HepG2 (cell line): Measurements from ENCODE around the gene SLC12A5. TPM values are rescaled to one million over a fixed set of nuclear protein-coding genes. Genes with fewer than 3 reads are reported as not detected.

Experiments
- ARNT2 ChIP-seq: sonication (generic); formaldehyde crosslinking; IDR thresholded peaks from 2 replicates; pipeline ENCODE4 v1.8.0; 2022; ENCODE audit warnings: mild to moderate bottlenecking, low read depth, missing genetic modification reagents, moderate library complexity
- ARNTL ChIP-seq: sonication (generic); formaldehyde crosslinking; IDR thresholded peaks from 2 replicates; pipeline ENCODE4 v1.4.0; 2020; ENCODE audit warnings: mild to moderate bottlenecking, missing genetic modification reagents
- KDM2A ChIP-seq: sonication (generic); formaldehyde crosslinking; IDR thresholded peaks from 2 replicates; pipeline ENCODE4 v1.4.0; 2020; ENCODE audit warnings: low read depth, missing genetic modification reagents, borderline replicate concordance
- MAFK ChIP-seq, 2 experiments: IDR thresholded peaks in 1 of 2; conservative IDR thresholded peaks in 1 of 2; 2 replicates each; pipeline ENCODE4 v1.6.1; 2011; ENCODE audit warnings: improper control_type of control experiment in 2 of 2, low read length in 2 of 2
- NFIB ChIP-seq: sonication (generic); formaldehyde crosslinking; IDR thresholded peaks from 2 replicates; pipeline ENCODE4 v1.9.0; 2021; ENCODE audit warnings: missing genetic modification reagents, mild to moderate bottlenecking, borderline replicate concordance
- TCF12 ChIP-seq, 2 experiments: fragments of 450-650 bp in 1 of 2; sonication (generic) in 1 of 2; formaldehyde crosslinking in 1 of 2; IDR thresholded peaks; 2 replicates each; pipeline versions ENCODE4 v1.6.1 to v1.8.0; 2017 to 2022; ENCODE audit warnings: antibody characterized with exemption in 1 of 2, mild to moderate bottlenecking in 1 of 2, missing genetic modification reagents in 1 of 2, moderate library complexity in 1 of 2
- TEF ChIP-seq: sonication (generic); formaldehyde crosslinking; IDR thresholded peaks from 2 replicates; pipeline ENCODE4 v1.5.0; 2020; ENCODE audit warnings: missing genetic modification reagents
- ZBTB40 ChIP-seq, 2 experiments: fragments of 450-650 bp in 1 of 2; sonication (generic) in 1 of 2; formaldehyde crosslinking in 1 of 2; IDR thresholded peaks; 2 replicates each; pipeline versions ENCODE4 v1.6.1 to v1.8.0; 2016 to 2022; ENCODE audit warnings: antibody characterized with exemption in 1 of 2, mild to moderate bottlenecking in 1 of 2, missing genetic modification reagents in 1 of 2
- ZNF12 ChIP-seq: sonication (generic); formaldehyde crosslinking; IDR thresholded peaks from 2 replicates; pipeline ENCODE4 v1.5.0; 2020; ENCODE audit warnings: missing genetic modification reagents
- ZNF230 ChIP-seq: sonication (generic); formaldehyde crosslinking; IDR thresholded peaks from 2 replicates; pipeline ENCODE4 v1.4.0; 2020; ENCODE audit warnings: mild to moderate bottlenecking, missing genetic modification reagents
- ZNF335 ChIP-seq: sonication (generic); formaldehyde crosslinking; IDR thresholded peaks from 2 replicates; pipeline ENCODE4 v1.4.0; 2020; ENCODE audit warnings: missing genetic modification reagents
- ZNF414 ChIP-seq: sonication (generic); formaldehyde crosslinking; IDR thresholded peaks from 2 replicates; pipeline ENCODE4 v1.5.0; 2020; ENCODE audit warnings: missing genetic modification reagents
- ZNF567 ChIP-seq: sonication (generic); formaldehyde crosslinking; IDR thresholded peaks from 2 replicates; pipeline ENCODE4 v1.8.1; 2023; ENCODE audit warnings: mild to moderate bottlenecking, missing genetic modification reagents, borderline replicate concordance
- ZNF619 ChIP-seq: sonication (generic); formaldehyde crosslinking; IDR thresholded peaks from 2 replicates; pipeline ENCODE4 v1.4.0; 2020; ENCODE audit warnings: mild to moderate bottlenecking, missing genetic modification reagents
- ZNF674 ChIP-seq: sonication (generic); formaldehyde crosslinking; IDR thresholded peaks from 2 replicates; pipeline ENCODE4 v1.5.0; 2020; ENCODE audit warnings: low read depth, mild to moderate bottlenecking, missing genetic modification reagents
- ZNF747 ChIP-seq: sonication (generic); formaldehyde crosslinking; IDR thresholded peaks from 2 replicates; pipeline ENCODE4 v1.8.1; 2023; ENCODE audit warnings: missing genetic modification reagents, mild to moderate bottlenecking, borderline replicate concordance
- ZNF777 ChIP-seq: sonication (generic); formaldehyde crosslinking; IDR thresholded peaks from 2 replicates; pipeline ENCODE4 v1.4.0; 2020; ENCODE audit warnings: missing genetic modification reagents
- polyA plus RNA-seq, 8 experiments: library from polyadenylated mRNA; depleted of rRNA in 3 of 8; stranded (reverse) in 7 of 8; unstranded in 1 of 8; fragments of >200 nt; fragmentation: Illumina TruSeq in 4 of 8; extraction: Trizol in 4 of 8; gene quantifications; 2 replicates each; pipeline versions ENCODE4 v1.2.1 to v1.2.3, GENCODE V29; 2011 to 2016; ENCODE audit warnings: low read depth in 4 of 8, missing spikeins in 1 of 8, mixed read lengths in 1 of 8; ENCODE audit not compliant: insufficient read depth in 1 of 8
- total RNA-seq, 5 experiments: library from RNA; depleted of rRNA; stranded (reverse); fragments of >200 nt; fragmentation: Illumina TruSeq; extraction: Trizol; gene quantifications; 2 replicates each; pipeline ENCODE4 v1.2.3, GENCODE V29; 2016; ENCODE audit warnings: low read depth in 1 of 5

The SLC12A5 gene
- total and polyA plus RNA-seq, 2 of the 13 experiments (the other 11 are each of a cell fraction or from before 2014, with no cell fraction given): 4.3 to 5.4 TPM

- TF ChIP-seq ZNF747 (CRISPR knock-in tag) (no peak), MAFK (conservative IDR thresholded peaks at IDR 0.05 in 1 of 2, IDR thresholded peaks at IDR 0.05 in 1 of 2; ENCODE audit: low read length in 2 of 2) (no peak), ZNF414 (CRISPR knock-in tag) (no peak), ZNF619 (no peak), ZNF12 (CRISPR knock-in tag) (0 out of 2 replicates have a peak, but pooled peaks have one; percentile 41), ARNT2 (CRISPR knock-in tag) (no peak), ZBTB40 (IDR thresholded peaks at IDR 0.05) (no peak), ZBTB40 (CRISPR knock-in tag; IDR thresholded peaks at IDR 0.05) (no peak), ZNF567 (no peak), NFIB (CRISPR knock-in tag) (no peak), ZNF674 (CRISPR knock-in tag) (no peak), ZNF777 (CRISPR knock-in tag) (no peak), ZNF230 (CRISPR knock-in tag) (no peak), TEF (CRISPR knock-in tag) (peak; percentile 76; the same call in 1 of the 2 replicates), KDM2A (CRISPR knock-in tag) (no peak), ZNF335 (CRISPR knock-in tag) (peak; percentile 57; the same call in 1 of the 2 replicates), TCF12 (IDR thresholded peaks at IDR 0.05) (no peak), TCF12 (CRISPR knock-in tag; IDR thresholded peaks at IDR 0.05) (no peak), ARNTL (CRISPR knock-in tag) (no peak)
Measured at GRCh38 chr20:46027245-46027853, 1.7 kb upstream of the SLC12A5 start (continued).
